GM23338 (cell line): ENCODE data around the gene LAMTOR4. TPM values are rescaled to one million over a fixed set of nuclear protein-coding genes. Genes with fewer than 3 reads are reported as not detected.

Experiments used
- ATAC-seq: fragments of 200-7000 bp; cut with Tn5 transposase; 3 replicates; pipeline ENCODE4 v1.9.1; 2020
- DNase-seq: peaks from one replicate; pipeline ENCODE4 v3.0.0-alpha.2; 2015; ENCODE audit warnings: low spot score
- H2AFZ ChIP-seq: fragments of 200-600 bp; sonication (generic); 2 replicates; pipeline ENCODE4 v1.8.0; 2016; ENCODE audit warnings: antibody characterized with exemption, mild to moderate bottlenecking, moderate library complexity
- H3F3A ChIP-seq: fragments of 200-600 bp; sonication (generic); replicated peaks from 2 replicates; pipeline ENCODE4 v1.8.0; 2017; ENCODE audit warnings: antibody characterized with exemption, mixed run types, low read depth
- H3K27ac ChIP-seq: fragments of 200-600 bp; sonication (generic); 2 replicates; pipeline ENCODE4 v1.6.1; 2016; ENCODE audit warnings: low read depth
- H3K27me3 ChIP-seq: fragments of 200-600 bp; sonication (generic); 2 replicates; pipeline ENCODE4 v1.8.0; 2016; ENCODE audit warnings: mild to moderate bottlenecking, mixed run types, moderate library complexity; ENCODE audit not compliant: insufficient read depth
- H3K36me3 ChIP-seq: fragments of 200-600 bp; sonication (generic); 2 replicates; pipeline ENCODE4 v1.8.0; 2016; ENCODE audit warnings: mild to moderate bottlenecking; ENCODE audit not compliant: insufficient read depth
- H3K4me1 ChIP-seq: fragments of 200-600 bp; sonication (generic); 2 replicates; pipeline ENCODE4 v1.8.0; 2016; ENCODE audit warnings: mild to moderate bottlenecking, moderate library complexity; ENCODE audit not compliant: insufficient read depth
- H3K4me2 ChIP-seq: fragments of 200-600 bp; sonication (generic); 2 replicates; pipeline ENCODE4 v1.7.1; 2017; ENCODE audit warnings: mixed run types
- H3K4me3 ChIP-seq: fragments of 200-600 bp; sonication (generic); 2 replicates; pipeline ENCODE4 v1.6.1; 2016; ENCODE audit warnings: mixed run types
- H3K79me2 ChIP-seq: fragments of 200-600 bp; sonication (generic); replicated peaks from 2 replicates; pipeline ENCODE4 v1.8.0; 2017; ENCODE audit warnings: mild to moderate bottlenecking; ENCODE audit not compliant: insufficient read depth
- H3K9me2 ChIP-seq: fragments of 200-600 bp; sonication (generic); 2 replicates; pipeline ENCODE4 v1.8.0; 2017; ENCODE audit not compliant: insufficient read depth
- H4K20me1 ChIP-seq: fragments of 200-600 bp; sonication (generic); replicated peaks from 2 replicates; pipeline ENCODE4 v1.8.0; 2017; ENCODE audit warnings: mild to moderate bottlenecking; ENCODE audit not compliant: insufficient read depth
- H3K27ac Mint-ChIP-seq: 2 replicates; pipeline ENCODE4 v1.8.0; 2020; ENCODE audit warnings: inconsistent platforms, mild to moderate bottlenecking, moderate library complexity, mixed read lengths
- H3K27me3 Mint-ChIP-seq: 3 replicates; pipeline ENCODE4 v1.8.0; 2022; ENCODE audit warnings: low read depth, mild to moderate bottlenecking, moderate library complexity, mixed read lengths, inconsistent platforms; ENCODE audit not compliant: insufficient read depth, poor library complexity
- H3K36me3 Mint-ChIP-seq: 3 replicates; pipeline ENCODE4 v1.8.0; 2021; ENCODE audit warnings: low read depth, mild to moderate bottlenecking, inconsistent platforms, moderate library complexity, mixed read lengths
- H3K4me1 Mint-ChIP-seq: 3 replicates; pipeline ENCODE4 v1.8.0; 2020; ENCODE audit warnings: mild to moderate bottlenecking, inconsistent platforms, mixed read lengths
- H3K4me3 Mint-ChIP-seq: 3 replicates; pipeline ENCODE4 v1.8.0; 2021; ENCODE audit warnings: moderate library complexity, mild to moderate bottlenecking, inconsistent platforms, mixed read lengths
- H3K9me3 Mint-ChIP-seq: 3 replicates; pipeline ENCODE4 v1.8.0; 2020; ENCODE audit warnings: moderate library complexity, mild to moderate bottlenecking, inconsistent platforms, mixed read lengths
- CREB1 ChIP-seq: fragments of 250-450 bp; sonication (Bioruptor Pico); IDR thresholded peaks from 2 replicates; pipeline ENCODE4 v1.5.0; 2020; ENCODE audit warnings: low read depth, mild to moderate bottlenecking, moderate library complexity
- CTCF ChIP-seq, 2 experiments: fragments of 200-600 bp in 1 of 2; sonication (generic) in 1 of 2; conservative IDR thresholded peaks; 2 replicates each; pipeline versions ENCODE4 v1.5.1 to v1.6.1; 2016 to 2017; ENCODE audit warnings: antibody characterized with exemption in 2 of 2, low read depth in 2 of 2, mild to moderate bottlenecking in 2 of 2, moderate library complexity in 1 of 2
- ETS1 ChIP-seq: IDR thresholded peaks from 2 replicates; pipeline ENCODE4 v1.6.1; 2016; ENCODE audit warnings: antibody characterized with exemption
- EZH2 ChIP-seq: fragments of 200-600 bp; sonication (generic); IDR thresholded peaks from one replicate; pipeline ENCODE4 v1.8.0; 2017; ENCODE audit warnings: antibody characterized with exemption, mild to moderate bottlenecking, low read depth; ENCODE audit not compliant: unreplicated experiment
- EZH2phosphoT487 ChIP-seq: fragments of 200-600 bp; sonication (generic); IDR thresholded peaks from one replicate; pipeline ENCODE4 v1.8.1; 2018; ENCODE audit warnings: antibody characterized with exemption; ENCODE audit not compliant: unreplicated experiment
- JUNB ChIP-seq: IDR thresholded peaks from one replicate; pipeline ENCODE4 v1.6.1; 2016; ENCODE audit warnings: antibody characterized with exemption; ENCODE audit not compliant: unreplicated experiment
- NANOG ChIP-seq: IDR thresholded peaks from 2 replicates; pipeline ENCODE4 v1.6.1; 2016; ENCODE audit warnings: antibody characterized with exemption, borderline replicate concordance
- POLR2AphosphoS5 ChIP-seq: IDR thresholded peaks from 2 replicates; pipeline ENCODE4 v1.6.1; 2016; ENCODE audit warnings: antibody characterized with exemption, low read depth
- REST ChIP-seq: IDR thresholded peaks from one replicate; pipeline ENCODE4 v1.6.1; 2018; ENCODE audit warnings: antibody characterized with exemption; ENCODE audit not compliant: unreplicated experiment
- STAT1 ChIP-seq: IDR thresholded peaks from one replicate; pipeline ENCODE4 v1.6.1; 2016; ENCODE audit warnings: antibody characterized with exemption; ENCODE audit not compliant: unreplicated experiment
- ZNF114 ChIP-seq: fragments of 250-450 bp; sonication (Bioruptor Pico); IDR thresholded peaks from 2 replicates; pipeline ENCODE4 v1.5.0; 2020; ENCODE audit warnings: mild to moderate bottlenecking, moderate library complexity
- ZNF331 ChIP-seq: fragments of 250-450 bp; sonication (Bioruptor Pico); IDR thresholded peaks from 2 replicates; pipeline ENCODE4 v1.5.0; 2020; ENCODE audit warnings: low read depth, mild to moderate bottlenecking, moderate library complexity
- ZNF462 ChIP-seq: fragments of 250-450 bp; sonication (Bioruptor Pico); IDR thresholded peaks from 2 replicates; pipeline ENCODE4 v1.5.0; 2020; ENCODE audit warnings: mild to moderate bottlenecking, moderate library complexity
- polyA plus RNA-seq: library from polyadenylated mRNA; unstranded; fragments of >200 nt; fragmentation: Nextera tagmentation; extraction: Ambion mirVana; gene quantifications from 2 replicates; pipeline ENCODE4 v1.2.1, GENCODE V29; 2016
- total RNA-seq: library from RNA; depleted of rRNA; stranded (reverse); fragments of >200 nt; shearing (Covaris generic); gene quantifications from 2 replicates; pipeline ENCODE4 v1.2.3, GENCODE V29; 2014

Gene LAMTOR4
- total and polyA plus RNA-seq, 2 experiments from 2014 or later: 145 to 333 TPM

GRCh38 chr7:100148225-100148558 lies 526 bp upstream of the LAMTOR4 start:
- peaks cover 29% of the 10 kb centered on the region for H3K79me2 ChIP-seq
- peaks cover 22% of the 10 kb centered on the region for H3K4me1 ChIP-seq
- H3F3A ChIP-seq: peaks cover 18% of the 10 kb centered on the region
- H3K27me3 ChIP-seq: no peaks in the 10 kb centered on the region
- H3K4me2 ChIP-seq: peak overlapping the region; percentile 70
- TF ChIP-seq POLR2AphosphoS5 (no peak), JUNB (no peak), NANOG (no peak), ZNF114 (no peak), EZH2phosphoT487 (no peak), CREB1 (CRISPR knock-in tag) (no peak), REST (no peak), CTCF (conservative IDR thresholded peaks at IDR 0.05; ENCODE audit: low read depth in 2 of 2) (no peak), ETS1 (no peak), STAT1 (no peak), ZNF331 (CRISPR knock-in tag) (no peak), EZH2 (no peak), ZNF462 (CRISPR knock-in tag) (no peak)
- no peak overlapping the region for H3K27ac ChIP-seq
- peaks cover 4% of the 10 kb centered on the region; the same call in 1 of the 3 replicates for H3K9me3 Mint-ChIP-seq
- peak overlapping the region; percentile 90 for H3K27ac Mint-ChIP-seq
- peaks cover 24% of the 10 kb centered on the region for H3K36me3 Mint-ChIP-seq
- H2AFZ ChIP-seq: peak overlapping the region; percentile 20
- ATAC-seq (no peak; the same call in 2 of the 3 replicates), DNase-seq (no peak)
- H3K9me2 ChIP-seq: no peaks in the 10 kb centered on the region
- H3K36me3 ChIP-seq: no peaks in the 10 kb centered on the region
- H3K27me3 Mint-ChIP-seq: peaks cover 13% of the 10 kb centered on the region
- peaks cover 25% of the 10 kb centered on the region for H3K4me1 Mint-ChIP-seq
- H3K4me3 ChIP-seq: peak overlapping the region; percentile 39
- peak overlapping the region; percentile 95 for H3K4me3 Mint-ChIP-seq
- H4K20me1 ChIP-seq: peaks cover 10% of the 10 kb centered on the region
